ENCODE results near the gene CLMN.

Gene CLMN

GRCh38 chr14:95340201-95340697, 20.5 kb upstream of the CLMN start:
- H3K18ac ChIP-seq (ENCODE audit: low read length): no peak overlapping the region
- H2BK5ac ChIP-seq (ENCODE audit: low read length): no peak overlapping the region
- H3K4me2 ChIP-seq (ENCODE audit: low read length): no peak overlapping the region
- H3K4ac ChIP-seq (ENCODE audit: low read depth, low read length): no peak overlapping the region
- H4K5ac ChIP-seq (ENCODE audit: low read length): no peak overlapping the region
- H3K4me1 ChIP-seq (ENCODE audit: control insufficient read depth, low read depth, low read length): no peaks in the 10 kb centered on the region
- no peaks in the 10 kb centered on the region for H3K36me3 ChIP-seq (ENCODE audit: control insufficient read depth, insufficient read depth, low read length)
- DNase-seq: no peak
- H3K23ac ChIP-seq (ENCODE audit: low read length): no peak overlapping the region
- no CpG with 5 or more reads among the region's 8 CpGs for WGBS (ENCODE audit: extremely low coverage, insufficient coverage, low lambda C conversion rate)
- H3K79me1 ChIP-seq (ENCODE audit: low read length): no peaks in the 10 kb centered on the region
- H3K27me3 ChIP-seq (ENCODE audit: insufficient read depth, low read length, poor library complexity): no peaks in the 10 kb centered on the region
- H3K4me3 ChIP-seq (ENCODE audit: low read length): no peak overlapping the region
- no peak overlapping the region for H3K56ac ChIP-seq (ENCODE audit: low read length)
- H3K9ac ChIP-seq (ENCODE audit: low read length): no peak overlapping the region
- H2AK5ac ChIP-seq (ENCODE audit: low read length): no peak overlapping the region
- H2BK15ac ChIP-seq (replicated peaks; ENCODE audit: low read depth): no peak overlapping the region
- H3K79me2 ChIP-seq (ENCODE audit: control insufficient read depth, insufficient read depth, low read length): no peaks in the 10 kb centered on the region
- H2BK120ac ChIP-seq (ENCODE audit: low read depth, low read length): no peak overlapping the region
- H3K27ac ChIP-seq (ENCODE audit: low read depth, low read length): no peak overlapping the region
- H4K8ac ChIP-seq (ENCODE audit: low read depth, low read length): no peak overlapping the region

- H3K79me1 ChIP-seq (ENCODE audit: low read length): no peaks in the 10 kb centered on the region
- no peaks in the 10 kb centered on the region for H3K79me2 ChIP-seq (ENCODE audit: control insufficient read depth, insufficient read depth, low read length)
- H2AK5ac ChIP-seq (ENCODE audit: low read length): no peak overlapping the region
- H3K27me3 ChIP-seq (ENCODE audit: insufficient read depth, low read length, poor library complexity): no peaks in the 10 kb centered on the region
- no peak overlapping the region for H3K9ac ChIP-seq (ENCODE audit: low read length)
- H3K4me2 ChIP-seq (ENCODE audit: low read length): no peak overlapping the region
- H3K27ac ChIP-seq (ENCODE audit: low read depth, low read length): no peak overlapping the region
- H3K36me3 ChIP-seq (ENCODE audit: control insufficient read depth, insufficient read depth, low read length): no peaks in the 10 kb centered on the region
- H3K56ac ChIP-seq (ENCODE audit: low read length): no peak overlapping the region
- H3K18ac ChIP-seq (ENCODE audit: low read length): no peak overlapping the region
- no peak overlapping the region for H2BK120ac ChIP-seq (ENCODE audit: low read depth, low read length)
- no peak overlapping the region for H3K4ac ChIP-seq (ENCODE audit: low read depth, low read length)
- no peak for DNase-seq
- no peak overlapping the region for H3K4me3 ChIP-seq (ENCODE audit: low read length)
- H4K8ac ChIP-seq (ENCODE audit: low read depth, low read length): no peak overlapping the region
- WGBS (ENCODE audit: extremely low coverage, insufficient coverage, low lambda C conversion rate): no CpG with 5 or more reads among the region's 10 CpGs
- no peak overlapping the region for H4K5ac ChIP-seq (ENCODE audit: low read length)
- H3K23ac ChIP-seq (ENCODE audit: low read length): no peak overlapping the region
- no peak overlapping the region for H2BK5ac ChIP-seq (ENCODE audit: low read length)
- no peak overlapping the region for H2BK15ac ChIP-seq (replicated peaks; ENCODE audit: low read depth)
- H3K4me1 ChIP-seq (ENCODE audit: control insufficient read depth, low read depth, low read length): no peaks in the 10 kb centered on the region
Measured at GRCh38 chr14:95339301-95339865, 19.7 kb upstream of the CLMN start.

- H3K79me1 ChIP-seq (ENCODE audit: low read length): no peaks in the 10 kb centered on the region
- no peak overlapping the region for H4K5ac ChIP-seq (ENCODE audit: low read length)
- no peak for DNase-seq
- H2AK5ac ChIP-seq (ENCODE audit: low read length): no peak overlapping the region
- H3K4ac ChIP-seq (ENCODE audit: low read depth, low read length): no peak overlapping the region
- WGBS (ENCODE audit: extremely low coverage, insufficient coverage, low lambda C conversion rate): no CpG with 5 or more reads among the region's 5 CpGs
- no peak overlapping the region for H4K8ac ChIP-seq (ENCODE audit: low read depth, low read length)
- H3K18ac ChIP-seq (ENCODE audit: low read length): no peak overlapping the region
- no peak overlapping the region for H2BK120ac ChIP-seq (ENCODE audit: low read depth, low read length)
- H3K79me2 ChIP-seq (ENCODE audit: control insufficient read depth, insufficient read depth, low read length): no peaks in the 10 kb centered on the region
- H3K27ac ChIP-seq (ENCODE audit: low read depth, low read length): no peak overlapping the region
- H3K9ac ChIP-seq (ENCODE audit: low read length): no peak overlapping the region
- no peaks in the 10 kb centered on the region for H3K4me1 ChIP-seq (ENCODE audit: control insufficient read depth, low read depth, low read length)
- no peaks in the 10 kb centered on the region for H3K27me3 ChIP-seq (ENCODE audit: insufficient read depth, low read length, poor library complexity)
- H3K36me3 ChIP-seq (ENCODE audit: control insufficient read depth, insufficient read depth, low read length): no peaks in the 10 kb centered on the region
- H3K56ac ChIP-seq (ENCODE audit: low read length): no peak overlapping the region
- no peak overlapping the region for H3K4me3 ChIP-seq (ENCODE audit: low read length)
- no peak overlapping the region for H2BK5ac ChIP-seq (ENCODE audit: low read length)
- no peak overlapping the region for H3K4me2 ChIP-seq (ENCODE audit: low read length)
- H2BK15ac ChIP-seq (replicated peaks; ENCODE audit: low read depth): no peak overlapping the region
- no peak overlapping the region for H3K23ac ChIP-seq (ENCODE audit: low read length)
Measured at GRCh38 chr14:95338436-95338835, 18.7 kb upstream of the CLMN start.

- Histone ChIP-seq H3K23ac (ENCODE audit: low read length) (no peak overlapping the region), H3K79me1 (ENCODE audit: low read length) (no peaks in the 10 kb centered on the region), H3K79me2 (ENCODE audit: control insufficient read depth, insufficient read depth, low read length) (no peaks in the 10 kb centered on the region), H2BK120ac (ENCODE audit: low read depth, low read length) (no peak overlapping the region), H3K27ac (ENCODE audit: low read depth, low read length) (no peak overlapping the region), H2BK5ac (ENCODE audit: low read length) (no peak overlapping the region), H4K8ac (ENCODE audit: low read depth, low read length) (no peak overlapping the region), H2BK15ac (replicated peaks; ENCODE audit: low read depth) (no peak overlapping the region), H3K9ac (ENCODE audit: low read length) (no peak overlapping the region), H3K4ac (ENCODE audit: low read depth, low read length) (no peak overlapping the region), H3K4me3 (ENCODE audit: low read length) (no peak overlapping the region), H2AK5ac (ENCODE audit: low read length) (no peak overlapping the region), H4K5ac (ENCODE audit: low read length) (no peak overlapping the region), H3K18ac (ENCODE audit: low read length) (no peak overlapping the region), H3K27me3 (ENCODE audit: insufficient read depth, low read length, poor library complexity) (no peaks in the 10 kb centered on the region), H3K4me1 (ENCODE audit: control insufficient read depth, low read depth, low read length) (no peaks in the 10 kb centered on the region), H3K56ac (ENCODE audit: low read length) (no peak overlapping the region), H3K36me3 (ENCODE audit: control insufficient read depth, insufficient read depth, low read length) (no peaks in the 10 kb centered on the region), H3K4me2 (ENCODE audit: low read length) (no peak overlapping the region)
- DNase-seq: no peak
- WGBS (ENCODE audit: extremely low coverage, insufficient coverage, low lambda C conversion rate): no CpG with 5 or more reads among the region's 10 CpGs
Measured at GRCh38 chr14:95337041-95337595, 17.4 kb upstream of the CLMN start.

GRCh38 chr14:95336192-95336760, 16.6 kb upstream of the CLMN start:
- no peaks in the 10 kb centered on the region for H3K27me3 ChIP-seq (ENCODE audit: insufficient read depth, low read length, poor library complexity)
- H3K79me1 ChIP-seq (ENCODE audit: low read length): no peaks in the 10 kb centered on the region
- no peak overlapping the region for H3K18ac ChIP-seq (ENCODE audit: low read length)
- no peaks in the 10 kb centered on the region for H3K36me3 ChIP-seq (ENCODE audit: control insufficient read depth, insufficient read depth, low read length)
- H3K79me2 ChIP-seq (ENCODE audit: control insufficient read depth, insufficient read depth, low read length): no peaks in the 10 kb centered on the region
- no peak overlapping the region for H3K56ac ChIP-seq (ENCODE audit: low read length)
- no peak overlapping the region for H4K8ac ChIP-seq (ENCODE audit: low read depth, low read length)
- no peak overlapping the region for H3K9ac ChIP-seq (ENCODE audit: low read length)
- no peak overlapping the region for H2AK5ac ChIP-seq (ENCODE audit: low read length)
- no peak overlapping the region for H3K4me3 ChIP-seq (ENCODE audit: low read length)
- H4K5ac ChIP-seq (ENCODE audit: low read length): no peak overlapping the region
- no peak overlapping the region for H3K23ac ChIP-seq (ENCODE audit: low read length)
- no peak overlapping the region for H3K4ac ChIP-seq (ENCODE audit: low read depth, low read length)
- no peak overlapping the region for H3K27ac ChIP-seq (ENCODE audit: low read depth, low read length)
- no peak overlapping the region for H3K4me2 ChIP-seq (ENCODE audit: low read length)
- H2BK120ac ChIP-seq (ENCODE audit: low read depth, low read length): no peak overlapping the region
- no peak overlapping the region for H2BK5ac ChIP-seq (ENCODE audit: low read length)
- no peak overlapping the region for H2BK15ac ChIP-seq (replicated peaks; ENCODE audit: low read depth)
- no peak for DNase-seq
- no peaks in the 10 kb centered on the region for H3K4me1 ChIP-seq (ENCODE audit: control insufficient read depth, low read depth, low read length)
- WGBS (ENCODE audit: extremely low coverage, insufficient coverage, low lambda C conversion rate): no CpG with 5 or more reads among the region's 5 CpGs
